Endothelial cell (in vitro differentiated cells): ENCODE measurements around the gene KRTAP6-2. TPM values are rescaled to one million over a fixed set of nuclear protein-coding genes. Genes with fewer than 3 reads are reported as not detected.

Experiments
- DNase-seq: peaks from one replicate; pipeline ENCODE4 v3.0.0; 2021; ENCODE audit warnings: low spot score
- H3K27ac Mint-ChIP-seq: one replicate; pipeline ENCODE4 v1.8.0; 2021; ENCODE audit warnings: mixed read lengths, inconsistent platforms; ENCODE audit not compliant: unreplicated experiment
- H3K27me3 Mint-ChIP-seq: one replicate; pipeline ENCODE4 v1.8.0; 2021; ENCODE audit warnings: mild to moderate bottlenecking, moderate library complexity, mixed read lengths, inconsistent platforms; ENCODE audit not compliant: unreplicated experiment
- H3K36me3 Mint-ChIP-seq: one replicate; pipeline ENCODE4 v1.8.0; 2021; ENCODE audit warnings: mild to moderate bottlenecking, low read depth, mixed read lengths, inconsistent platforms; ENCODE audit not compliant: unreplicated experiment
- H3K4me1 Mint-ChIP-seq: one replicate; pipeline ENCODE4 v1.8.0; 2021; ENCODE audit warnings: mild to moderate bottlenecking, mixed read lengths, inconsistent platforms; ENCODE audit not compliant: unreplicated experiment
- H3K4me3 Mint-ChIP-seq: one replicate; pipeline ENCODE4 v1.8.0; 2021; ENCODE audit warnings: mild to moderate bottlenecking, mixed read lengths, inconsistent platforms; ENCODE audit not compliant: unreplicated experiment
- H3K9me3 Mint-ChIP-seq: one replicate; pipeline ENCODE4 v1.8.0; 2021; ENCODE audit warnings: mixed read lengths, inconsistent platforms; ENCODE audit not compliant: unreplicated experiment
- CTCF ChIP-seq: fragments of 200-600 bp; sonication (generic); IDR thresholded peaks from one replicate; pipeline ENCODE4 v1.5.0; 2021; ENCODE audit warnings: antibody characterized with exemption; ENCODE audit not compliant: unreplicated experiment
- total RNA-seq: library from RNA; stranded (reverse); fragmentation: NEBNext Ultra II Directional; extraction: Animal tissue kit (Norgen Biotek cat#: 25700); gene quantifications from one replicate; pipeline ENCODE4 v1.2.1, GENCODE V29; 2021; ENCODE audit not compliant: unreplicated experiment

Gene KRTAP6-2
- total RNA-seq, 1 donor from 2014 or later, result not detected

- Mint-ChIP-seq H3K27ac (no peak overlapping the region), H3K4me1 (no peaks in the 10 kb centered on the region), H3K36me3 (peaks cover 15% of the 10 kb centered on the region), H3K27me3 (no peaks in the 10 kb centered on the region), H3K4me3 (no peak overlapping the region), H3K9me3 (peaks cover 8% of the 10 kb centered on the region)
- no peak for TF ChIP-seq CTCF
- no peak for DNase-seq
Observed at GRCh38 chr21:30629200-30629599, 30.5 kb upstream of the KRTAP6-2 start.

DNA sequence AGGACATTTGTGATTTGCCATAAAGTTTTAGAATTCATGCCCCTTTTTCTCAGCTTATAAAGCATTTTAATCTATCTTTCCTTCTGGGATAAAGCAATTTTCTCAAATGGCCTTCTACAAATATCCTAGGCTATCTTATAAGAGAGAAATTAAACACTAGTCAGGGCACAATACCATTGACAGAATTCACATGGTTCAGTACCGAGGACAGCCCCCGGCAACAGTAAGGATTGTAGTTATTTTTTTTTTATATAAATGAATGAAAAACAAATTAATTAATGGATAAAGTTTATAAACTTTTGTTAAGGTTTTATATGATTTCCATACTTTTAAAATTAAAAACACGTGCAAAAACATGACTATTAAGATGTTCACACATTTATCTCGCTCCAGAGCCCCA is 29.4 kb upstream of the KRTAP6-2 start:
- DNase-seq, result no peak
- peaks cover 15% of the 10 kb centered on the region for H3K36me3 Mint-ChIP-seq
- no peaks in the 10 kb centered on the region for H3K4me1 Mint-ChIP-seq
- no peak overlapping the region for H3K27ac Mint-ChIP-seq
- no peak for TF ChIP-seq CTCF
- no peak overlapping the region for H3K4me3 Mint-ChIP-seq
- peaks cover 8% of the 10 kb centered on the region for H3K9me3 Mint-ChIP-seq
- H3K27me3 Mint-ChIP-seq, result no peaks in the 10 kb centered on the region

DNA sequence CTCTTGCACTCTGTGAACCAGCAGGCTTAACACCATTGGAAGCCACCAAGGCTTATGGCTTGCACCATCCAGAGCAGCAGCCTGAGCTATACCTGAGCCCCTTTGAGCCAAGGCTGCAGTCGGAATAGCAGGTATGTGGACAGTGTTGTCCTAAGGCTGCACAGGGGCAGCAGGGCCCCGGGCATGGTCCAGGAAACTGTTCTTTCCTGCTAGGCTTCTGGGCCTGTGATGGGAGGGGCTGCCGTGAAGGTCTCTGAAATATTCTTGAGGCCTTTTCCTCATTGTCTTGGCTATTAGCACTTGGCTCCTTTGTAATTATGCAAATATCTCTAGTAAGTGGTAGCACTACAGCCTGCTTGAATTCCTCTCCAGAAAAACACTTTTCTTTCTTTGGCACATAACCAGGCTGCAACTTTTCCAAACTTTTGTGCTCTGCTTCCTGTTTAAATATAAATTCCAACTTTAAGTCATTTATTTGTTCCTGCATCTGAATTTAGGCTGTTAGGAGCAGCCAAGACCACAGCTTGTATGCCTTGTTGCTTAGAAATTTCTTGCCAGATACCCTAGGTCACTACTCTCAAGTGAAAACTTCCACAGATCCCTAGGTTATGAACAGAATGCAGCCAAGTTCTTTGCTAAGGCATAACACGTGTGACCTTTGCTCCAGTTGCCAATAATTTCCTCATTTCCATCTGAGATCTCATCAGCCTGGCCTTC is 26.9 kb upstream of the KRTAP6-2 start:
- no peak for TF ChIP-seq CTCF
- H3K36me3 Mint-ChIP-seq, result peaks cover 15% of the 10 kb centered on the region
- H3K27me3 Mint-ChIP-seq, result no peaks in the 10 kb centered on the region
- H3K9me3 Mint-ChIP-seq, result peaks cover 8% of the 10 kb centered on the region
- no peaks in the 10 kb centered on the region for H3K4me1 Mint-ChIP-seq
- H3K4me3 Mint-ChIP-seq, result no peak overlapping the region
- no peak for DNase-seq
- no peak overlapping the region for H3K27ac Mint-ChIP-seq

GRCh38 chr21:30623362-30623761 is 24.7 kb upstream of the KRTAP6-2 start:
- no peak for DNase-seq
- no peaks in the 10 kb centered on the region for H3K27me3 Mint-ChIP-seq
- no peak for TF ChIP-seq CTCF
- peaks cover 8% of the 10 kb centered on the region for H3K9me3 Mint-ChIP-seq
- H3K27ac Mint-ChIP-seq, result no peak overlapping the region
- no peaks in the 10 kb centered on the region for H3K4me1 Mint-ChIP-seq
- no peak overlapping the region for H3K4me3 Mint-ChIP-seq
- peaks cover 15% of the 10 kb centered on the region for H3K36me3 Mint-ChIP-seq

DNA sequence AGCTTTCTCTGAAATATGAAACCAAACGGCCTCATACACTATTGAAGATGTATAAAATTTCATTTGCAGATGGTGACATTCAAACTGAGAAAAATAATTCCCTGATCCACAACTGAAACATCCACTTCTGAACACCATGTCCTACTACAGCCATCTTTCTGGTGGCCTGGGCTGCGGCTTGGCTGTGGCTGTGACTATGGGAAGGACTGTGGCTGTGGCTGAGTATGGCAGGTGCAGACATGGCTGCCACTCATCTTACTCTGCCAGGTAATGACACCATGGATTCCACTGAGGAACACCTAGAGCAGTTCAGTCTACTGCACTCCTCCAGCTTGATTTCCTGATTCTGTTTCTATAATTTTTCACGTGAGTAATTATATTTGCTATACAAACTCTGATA is 21.8 kb upstream of the KRTAP6-2 start, which contains the start of gene KRTAP20-4:
KRTAP20-4 (plus strand) TSS at position 106 of the 400 bp plus-strand sequence.
- Mint-ChIP-seq H3K27ac (no peak within 1 kb of the TSS), H3K27me3 (no peaks in the 10 kb centered on the region), H3K9me3 (no peaks in the 10 kb centered on the region), H3K36me3 (peaks cover 9% of the 10 kb centered on the region), H3K4me3 (no peak within 1 kb of the TSS), H3K4me1 (no peaks in the 10 kb centered on the region)
- TF ChIP-seq CTCF, result no peak
- DNase-seq, result no peak
